GM18526 (cell line): ENCODE measurements around the gene BEX2.

Source experiments
- POLR2A ChIP-seq: IDR thresholded peaks from 3 replicates; pipeline ENCODE4 v1.6.1; 2011; ENCODE audit not compliant: insufficient read length; ENCODE audit errors: extremely low read depth

The BEX2 gene

GRCh38 chrX:103310555-103311398 lies at the start of gene BEX2:
Gene BEX2, minus strand, starts transcription at chrX:103310990. Its CDS starts 1,014 bp downstream, at chrX:103309976.
- TF ChIP-seq POLR2A: no peak

GRCh38 chrX:103360092-103360491 lies 49.3 kb upstream of the BEX2 start:
- no peak for TF ChIP-seq POLR2A

DNA sequence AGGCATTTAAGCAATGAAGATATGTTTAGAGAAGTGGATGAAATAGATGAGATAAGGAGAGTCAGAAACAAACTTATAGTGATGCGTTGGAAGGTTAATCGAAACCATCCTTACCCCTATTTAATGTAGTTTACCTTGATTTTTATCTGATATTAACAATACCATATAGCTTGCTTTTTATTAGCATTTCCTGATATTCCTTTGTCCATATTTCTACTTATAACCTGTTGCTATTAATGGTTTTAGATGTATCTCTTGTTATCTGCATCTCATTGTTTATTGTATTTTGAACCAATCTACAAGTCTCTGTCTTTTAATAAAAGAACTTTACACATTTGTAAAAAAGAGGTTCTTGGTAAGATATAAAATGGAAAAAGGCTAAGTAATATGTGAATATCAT lies 47.1 kb upstream of the BEX2 start:
- no peak for TF ChIP-seq POLR2A

GRCh38 chrX:103356858-103357257 lies 46.1 kb upstream of the BEX2 start:
- TF ChIP-seq POLR2A: no peak

GRCh38 chrX:103356130-103356798 lies 45.5 kb upstream of the BEX2 start, which contains the start of gene TCEAL9:
Gene TCEAL9, plus strand, starts transcription at chrX:103356506. Its CDS starts 1,179 bp downstream, at chrX:103357685.
- TF ChIP-seq POLR2A: no peak

- no peak for TF ChIP-seq POLR2A
Measured at GRCh38 chrX:103347682-103348397, 37.0 kb upstream of the BEX2 start.

- no peak for TF ChIP-seq POLR2A
Measured at GRCh38 chrX:103344606-103345005, 33.8 kb upstream of the BEX2 start.

DNA sequence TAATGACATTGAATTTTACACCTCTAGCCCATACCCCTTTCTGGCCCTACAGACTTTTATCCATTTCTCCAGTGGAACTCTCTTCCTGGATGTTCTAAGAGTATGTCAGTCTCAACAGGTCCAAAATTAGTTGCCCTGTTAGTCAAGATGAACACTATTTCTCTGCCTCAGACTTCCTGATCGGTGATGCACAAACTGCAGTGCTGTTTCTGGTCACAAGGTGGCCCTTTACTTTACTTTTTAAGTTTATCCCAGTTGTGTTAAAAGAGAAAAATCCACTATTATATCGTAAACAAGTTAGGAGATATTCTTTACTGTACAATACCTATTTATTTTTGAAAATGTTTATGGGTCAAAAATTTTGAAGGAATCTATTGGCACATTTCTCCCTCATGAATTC lies 32.3 kb upstream of the BEX2 start:
- TF ChIP-seq POLR2A: no peak

DNA sequence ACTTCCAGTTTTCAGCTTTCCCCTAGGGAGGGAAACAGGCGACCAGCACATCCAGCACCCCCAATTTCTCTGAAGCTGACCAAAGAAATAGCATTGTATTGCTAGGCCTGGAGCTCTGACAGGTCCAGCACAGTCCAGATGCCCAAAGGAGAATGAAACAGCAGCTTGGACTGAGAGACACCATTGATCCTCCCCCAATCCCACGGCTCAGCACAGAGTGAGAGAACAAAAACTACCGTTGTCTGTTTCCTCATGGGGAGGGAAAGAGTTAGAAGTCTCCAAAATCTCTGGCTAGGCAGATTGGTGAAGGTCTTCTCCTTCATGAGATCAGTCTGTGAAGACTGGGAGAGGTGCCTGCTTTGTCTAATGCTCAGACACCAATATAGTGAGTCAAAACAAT lies 27.9 kb upstream of the BEX2 start:
- TF ChIP-seq POLR2A: no peak

DNA sequence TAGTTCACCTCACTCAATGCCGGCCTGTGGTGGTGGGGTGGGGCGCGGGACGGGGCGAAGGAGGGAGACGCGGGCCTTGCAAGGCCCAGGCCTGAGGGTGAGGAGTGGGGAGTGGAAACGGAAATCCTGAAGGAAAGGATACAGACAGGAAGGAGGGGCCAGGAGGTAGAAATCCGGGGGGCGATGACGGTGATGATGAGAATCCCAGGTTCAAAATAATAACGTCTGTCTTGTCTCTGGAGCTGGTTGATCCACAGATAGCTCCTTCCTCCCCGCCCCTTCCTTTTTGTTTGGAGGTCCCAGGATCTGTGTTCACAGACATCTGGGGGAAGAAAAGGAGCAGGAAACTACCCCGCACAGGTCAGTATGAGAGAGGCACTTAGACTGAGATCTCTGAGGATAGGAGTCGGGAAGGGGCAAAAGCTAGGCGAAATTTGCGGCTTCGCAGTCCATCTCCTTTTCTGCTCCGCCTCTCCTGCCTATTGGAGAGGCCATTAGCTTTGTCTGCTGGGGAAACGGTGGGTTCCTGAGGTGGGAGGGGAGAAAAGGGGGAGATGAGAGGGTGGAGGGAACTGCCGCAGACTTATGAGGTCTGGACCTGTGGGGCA lies 20.0 kb upstream of the BEX2 start:
- TF ChIP-seq POLR2A: no peak

DNA sequence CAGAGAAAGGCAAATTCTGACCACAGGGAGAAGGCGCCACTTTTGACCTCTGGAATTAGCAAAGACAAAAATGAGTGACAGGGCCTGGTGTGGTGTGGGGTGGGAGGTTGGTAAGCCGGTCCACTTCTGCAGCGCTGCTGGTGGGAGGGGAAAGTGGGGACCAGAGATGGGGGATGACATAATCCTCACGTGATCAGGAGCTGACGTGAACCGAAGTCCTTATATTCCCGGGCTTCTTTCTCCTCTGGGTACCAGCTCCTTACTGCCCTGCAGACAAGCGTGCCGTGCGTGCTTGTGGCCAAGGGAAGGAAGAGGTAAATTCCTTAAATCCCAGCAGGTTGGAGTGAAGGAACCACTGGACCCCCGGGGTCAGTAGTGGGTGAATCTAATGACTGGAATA lies 19.2 kb upstream of the BEX2 start, which contains the start of gene TCEAL7:
Gene TCEAL7 (plus strand): TSS at position 249 of the 400 bp plus-strand sequence. CDS start 1,165 bp downstream, outside the sequence.
- no peak for TF ChIP-seq POLR2A

DNA sequence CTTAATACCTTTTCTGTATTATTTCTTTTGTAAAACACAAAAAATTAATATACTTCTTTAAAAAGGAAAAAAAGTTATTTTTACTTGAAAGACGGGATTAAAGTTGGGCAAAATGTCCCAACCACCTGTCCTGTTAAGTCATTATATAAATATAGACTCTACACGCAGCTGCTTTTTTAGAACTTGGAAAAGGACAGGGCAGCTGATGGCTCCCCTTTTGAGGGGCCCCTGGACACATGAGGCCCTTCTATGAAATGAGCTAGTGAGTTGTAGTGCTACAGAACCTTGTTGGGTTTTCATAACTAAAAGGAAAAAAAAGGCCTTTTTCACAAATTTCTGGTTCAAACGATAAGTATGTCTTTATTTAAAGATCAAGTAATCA lies 600 bp upstream of the BEX2 start:
- TF ChIP-seq POLR2A: no peak

DNA sequence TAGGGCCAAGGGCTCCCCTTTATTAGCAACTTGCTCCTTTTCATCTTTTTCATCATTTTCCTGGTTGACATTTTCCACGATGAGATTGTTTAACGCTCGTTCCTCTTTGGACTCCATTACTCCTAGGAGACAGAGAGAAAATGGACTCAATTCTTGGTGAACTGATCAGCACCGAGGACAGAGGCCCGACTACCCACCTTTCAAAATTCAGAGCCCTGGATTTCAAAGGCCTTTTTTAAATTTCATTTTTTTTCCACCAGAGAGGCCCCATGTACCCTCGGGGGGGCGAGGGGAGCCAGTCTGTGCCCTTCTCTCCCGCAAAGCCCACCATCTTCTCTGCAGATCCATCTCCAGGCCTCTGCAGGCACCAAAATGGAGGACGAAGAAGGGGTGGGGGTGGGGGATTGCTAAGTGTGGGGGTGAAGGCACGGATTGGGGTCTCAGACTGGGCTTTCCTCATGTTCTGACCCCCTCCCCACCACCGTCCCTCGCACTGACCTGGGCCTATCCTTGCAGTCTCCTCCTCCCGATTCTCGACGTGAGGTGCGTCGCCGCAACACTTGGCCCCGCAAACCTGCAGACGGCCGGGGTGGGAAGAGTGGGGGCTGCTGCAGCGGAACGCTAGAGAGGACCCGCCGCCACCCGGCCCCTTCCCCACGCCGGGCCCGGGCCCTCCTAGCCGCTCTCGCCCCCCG lies 783 bp downstream of the BEX2 start:
- TF ChIP-seq POLR2A: no peak

- no peak for TF ChIP-seq POLR2A
Measured at GRCh38 chrX:103304705-103305104, 6.1 kb downstream of the BEX2 start.

DNA sequence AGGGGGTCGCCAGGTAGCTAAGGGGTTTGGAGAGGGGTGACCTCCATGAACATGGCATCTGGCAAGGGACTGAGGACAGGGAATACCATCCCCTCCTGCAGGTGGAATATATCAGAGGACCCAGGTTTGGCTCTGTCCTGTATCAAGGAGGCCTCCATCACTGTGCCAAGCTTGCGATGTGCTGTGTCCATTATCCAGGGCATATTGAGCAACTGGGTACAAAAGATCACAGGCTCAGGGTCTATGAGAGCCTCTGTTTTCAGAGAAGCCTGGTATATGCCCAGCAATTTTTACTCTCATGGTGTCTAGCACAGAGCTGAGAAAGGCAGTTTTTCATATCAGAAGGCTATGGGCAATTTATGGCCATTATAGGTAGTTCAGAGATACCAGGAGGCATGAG lies 17.7 kb downstream of the BEX2 start:
- no peak for TF ChIP-seq POLR2A

DNA sequence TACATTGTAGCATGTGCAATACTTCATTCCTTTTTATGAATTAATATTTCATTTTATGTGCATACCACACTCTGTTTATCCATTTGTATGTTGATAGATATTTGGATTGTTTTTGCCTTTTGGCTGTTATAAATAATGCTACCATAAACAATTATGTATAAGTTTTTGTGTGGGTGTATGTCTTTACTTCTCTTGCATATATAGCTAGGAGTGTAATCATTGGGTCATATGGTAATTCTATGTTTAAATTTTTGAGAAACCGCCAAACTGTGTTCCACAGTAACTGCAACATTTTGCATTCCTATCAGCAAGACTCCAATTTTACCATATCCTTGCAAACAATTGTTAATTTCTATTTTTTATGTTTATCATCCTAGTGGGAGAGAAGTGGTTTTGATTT lies 31.2 kb downstream of the BEX2 start:
- TF ChIP-seq POLR2A: no peak
